GM20431 (cell line): ENCODE measurements around the gene CLPSL2.

Source experiments
- in situ Hi-C: fragments of 300-500 bp; cut with MseI, MboI; formaldehyde crosslinking; loops from one replicate; pipeline ENCODE4 v1.15.0; 2020; ENCODE audit warnings: low sequenced_read_pairs; ENCODE audit not compliant: unreplicated experiment

Gene CLPSL2

GRCh38 chr6:35784200-35784599 is 7.8 kb downstream of the CLPSL2 start:
- in situ Hi-C loops = no loop called here

- in situ Hi-C loops = no loop called here
Observed at GRCh38 chr6:35786272-35786671, 9.9 kb downstream of the CLPSL2 start.

DNA sequence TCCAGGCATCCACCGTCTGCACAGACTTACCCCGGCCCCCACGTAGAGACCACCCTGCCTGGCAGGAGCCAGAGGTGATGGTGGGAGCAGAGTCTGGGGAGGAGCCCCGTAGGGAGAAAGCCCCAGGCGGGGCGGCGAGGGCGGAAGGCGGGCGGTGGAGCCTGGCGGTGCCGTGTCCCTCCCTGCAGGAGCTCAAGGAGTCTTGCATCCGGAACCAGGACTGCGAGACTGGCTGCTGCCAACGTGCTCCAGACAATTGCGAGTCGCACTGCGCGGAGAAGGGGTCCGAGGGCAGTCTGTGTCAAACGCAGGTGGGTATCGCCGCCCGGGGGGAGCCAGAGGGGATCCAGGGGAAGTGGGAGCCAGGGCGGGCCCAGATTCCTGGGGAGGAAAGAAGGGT is 10.4 kb downstream of the CLPSL2 start:
- in situ Hi-C loops = no loop called here

- in situ Hi-C loops = no loop called here
Observed at GRCh38 chr6:35787266-35788218, 11.1 kb downstream of the CLPSL2 start.

DNA sequence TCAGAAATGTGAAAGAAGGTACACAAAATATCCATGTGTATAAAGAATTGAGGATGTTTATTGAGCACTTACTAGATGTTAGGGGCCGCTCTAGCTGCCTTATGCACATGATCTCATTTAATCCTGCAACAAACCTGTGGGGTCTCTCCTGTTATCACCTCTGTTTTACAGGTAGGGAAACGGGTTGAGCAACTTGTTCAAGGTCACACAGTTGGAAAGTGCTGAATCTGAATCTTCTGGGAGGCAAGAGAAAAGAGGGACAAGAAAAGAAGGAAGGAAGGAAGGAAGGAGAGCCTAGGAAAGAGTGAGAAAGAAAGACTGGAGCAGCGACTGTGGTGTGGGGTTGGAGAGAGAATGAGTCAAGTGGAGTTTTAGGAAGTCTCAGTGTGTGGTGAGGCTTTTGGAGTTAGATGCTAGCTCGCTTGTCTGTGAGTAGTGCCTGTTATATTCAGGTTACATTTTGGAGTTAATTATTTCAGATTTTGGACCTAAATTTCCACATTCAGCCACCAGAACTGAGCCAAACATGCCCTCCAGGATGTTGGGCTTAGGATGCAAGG is 12.1 kb downstream of the CLPSL2 start:
- in situ Hi-C loops = no loop called here

GRCh38 chr6:35790683-35791082 is 14.3 kb downstream of the CLPSL2 start:
- in situ Hi-C loops = no loop called here

DNA sequence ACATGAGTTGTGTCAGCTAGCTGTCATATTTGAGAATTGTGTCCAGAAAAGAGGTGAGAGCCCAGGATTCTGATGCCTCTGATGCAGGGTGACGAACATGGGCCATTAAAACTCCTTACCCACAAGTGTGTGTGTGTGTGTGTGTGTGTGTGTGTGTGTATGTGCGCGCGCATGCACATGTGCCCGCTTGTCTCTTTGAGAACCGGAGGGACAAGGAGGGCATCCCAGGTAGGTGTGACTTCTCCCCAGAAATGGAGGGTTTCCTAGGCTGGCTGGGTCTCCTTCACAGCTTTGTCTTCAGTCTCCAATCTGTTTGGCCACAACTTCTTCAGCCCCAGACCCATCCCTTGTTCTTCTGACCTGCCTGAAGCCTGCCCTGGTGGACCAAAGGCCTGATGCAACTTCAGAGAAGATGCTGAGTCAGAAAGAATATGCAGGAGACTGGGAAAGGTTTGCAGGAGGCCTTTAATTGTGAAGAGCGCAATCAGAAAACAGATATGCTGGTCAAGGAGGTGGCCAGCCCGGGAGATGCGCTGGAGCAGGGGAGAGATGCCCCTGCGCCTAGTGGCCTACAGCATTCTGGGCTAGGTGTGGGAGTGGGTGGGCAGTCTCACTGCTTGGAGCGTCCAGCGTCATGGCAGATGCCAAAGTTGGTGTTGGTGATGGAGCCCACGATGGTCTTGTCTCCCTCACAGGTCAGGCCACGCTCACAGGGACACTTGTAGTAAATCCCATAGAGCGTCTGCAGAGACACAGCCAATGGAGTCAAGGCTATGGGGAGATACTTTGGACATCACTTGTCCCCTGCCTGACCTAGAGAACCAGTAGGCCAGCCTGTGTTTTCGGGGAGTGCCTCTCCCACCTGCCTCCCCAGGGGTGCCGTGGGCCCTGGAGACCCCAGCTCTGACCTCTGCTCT is 18.4 kb downstream of the CLPSL2 start:
- in situ Hi-C loops = no loop called here

- in situ Hi-C loops = no loop called here
Observed at GRCh38 chr6:35795453-35796071, 19.2 kb downstream of the CLPSL2 start.

DNA sequence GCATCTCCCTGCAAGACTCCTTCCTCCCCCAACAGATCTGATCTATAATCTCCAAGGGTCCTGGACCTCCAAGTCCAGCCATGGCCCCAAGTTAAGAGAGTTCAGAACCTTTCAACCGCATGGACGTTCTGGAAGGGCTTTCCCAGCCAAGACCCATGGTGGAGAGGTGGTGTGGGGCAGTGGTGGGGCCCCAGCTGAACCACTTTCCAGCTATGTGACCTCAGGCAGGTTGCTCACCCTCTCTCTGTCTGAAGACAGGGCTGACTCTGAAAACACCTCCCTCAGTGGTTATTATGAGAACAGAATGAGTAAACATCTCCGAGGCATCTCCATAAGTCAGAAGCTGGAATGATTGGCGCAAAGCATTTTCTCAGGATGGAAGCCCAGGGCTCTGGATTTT is 19.8 kb downstream of the CLPSL2 start:
- in situ Hi-C loops = no loop called here

GRCh38 chr6:35797837-35798526 is 21.6 kb downstream of the CLPSL2 start:
- in situ Hi-C loops = no loop called here

- in situ Hi-C loops = no loop called here
Observed at GRCh38 chr6:35798706-35799105, 22.3 kb downstream of the CLPSL2 start.

GRCh38 chr6:35801148-35801547 is 24.8 kb downstream of the CLPSL2 start:
- in situ Hi-C loops = no loop called here

DNA sequence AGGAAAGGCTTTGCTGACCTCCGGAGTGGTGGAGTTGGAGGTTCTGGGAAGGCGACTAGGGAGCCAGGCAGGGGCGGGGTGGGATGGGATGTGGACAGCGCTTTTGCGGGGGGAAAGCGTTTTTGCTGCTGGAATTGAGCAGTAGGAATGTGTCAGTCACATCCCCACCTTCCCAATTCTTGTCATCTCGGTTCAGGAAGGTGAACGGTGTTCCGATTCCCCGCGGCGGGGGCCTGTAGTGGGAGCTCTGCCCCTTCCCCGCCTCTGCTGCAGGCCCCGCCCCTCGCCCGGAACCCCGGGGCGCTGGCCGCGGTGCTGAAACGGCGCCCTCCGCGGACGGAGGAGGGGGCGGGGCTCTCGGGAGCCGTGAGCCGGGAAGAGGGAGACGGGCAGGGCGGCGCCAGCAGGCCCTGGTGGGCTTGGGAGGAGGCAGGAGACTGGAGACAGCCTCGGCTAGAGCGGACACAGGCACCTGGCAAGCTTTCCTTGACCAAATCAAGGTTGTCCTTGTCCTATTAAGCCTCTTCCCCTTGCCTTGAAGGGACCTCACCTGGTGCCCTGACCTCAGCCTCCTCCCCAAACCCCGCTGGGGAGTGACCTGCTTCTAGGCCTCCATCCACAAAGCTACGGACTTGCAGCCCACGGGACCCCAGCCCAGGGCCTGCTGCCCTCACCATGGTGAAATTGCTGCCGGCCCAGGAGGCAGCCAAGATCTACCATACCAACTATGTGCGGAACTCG is 28.8 kb downstream of the CLPSL2 start, which contains the start of gene LHFPL5:
LHFPL5 (plus strand) TSS at position 357 of the 741 bp plus-strand sequence; CDS start at position 676, 319 bp downstream.
- in situ Hi-C loops = no loop called here

- in situ Hi-C loops = no loop called here
Observed at GRCh38 chr6:35808688-35809087, 32.3 kb downstream of the CLPSL2 start.

GRCh38 chr6:35809809-35810208 is 33.4 kb downstream of the CLPSL2 start:
- in situ Hi-C loops = no loop called here

DNA sequence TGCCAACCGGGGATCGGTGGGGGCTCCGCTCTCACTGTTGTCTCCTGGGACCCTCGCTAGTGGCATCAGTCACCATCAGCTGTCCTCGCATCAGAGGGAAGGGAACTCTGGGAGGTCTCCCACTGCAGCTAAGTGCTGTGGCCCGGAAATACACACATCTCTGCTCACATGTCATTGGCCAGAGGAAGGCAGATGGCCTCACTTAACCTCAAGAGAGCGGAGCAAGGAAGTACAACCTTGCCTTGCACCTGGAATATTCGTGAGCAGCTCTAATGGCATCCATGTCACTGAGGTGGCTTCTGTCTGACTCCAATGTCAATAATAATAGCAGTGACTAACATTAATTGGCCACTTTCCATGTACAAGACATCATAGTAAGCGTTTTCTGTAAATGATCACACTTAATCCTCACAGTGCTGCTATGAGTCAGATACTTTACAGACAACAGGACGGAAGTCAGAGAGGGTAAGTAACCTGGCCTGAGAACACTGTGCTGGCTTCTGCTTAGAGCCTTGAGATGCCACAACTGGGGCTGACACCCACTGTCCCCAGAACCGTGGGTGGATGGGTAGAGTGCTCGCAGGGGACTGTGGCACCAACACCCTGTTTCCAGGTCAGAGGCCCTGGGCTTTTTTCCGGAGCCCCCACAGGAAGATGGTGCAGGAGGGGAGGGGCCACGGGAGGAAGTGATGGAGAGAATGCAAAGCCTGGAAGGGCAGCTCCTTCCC is 34.7 kb downstream of the CLPSL2 start:
- in situ Hi-C loops = no loop called here

- in situ Hi-C loops = no loop called here
Observed at GRCh38 chr6:35811699-35811995, 35.2 kb downstream of the CLPSL2 start.

GRCh38 chr6:35817515-35817914 is 41.1 kb downstream of the CLPSL2 start:
- in situ Hi-C loops = no loop called here
